ENCODE results near the gene DIPK1B.

Gene DIPK1B

DNA sequence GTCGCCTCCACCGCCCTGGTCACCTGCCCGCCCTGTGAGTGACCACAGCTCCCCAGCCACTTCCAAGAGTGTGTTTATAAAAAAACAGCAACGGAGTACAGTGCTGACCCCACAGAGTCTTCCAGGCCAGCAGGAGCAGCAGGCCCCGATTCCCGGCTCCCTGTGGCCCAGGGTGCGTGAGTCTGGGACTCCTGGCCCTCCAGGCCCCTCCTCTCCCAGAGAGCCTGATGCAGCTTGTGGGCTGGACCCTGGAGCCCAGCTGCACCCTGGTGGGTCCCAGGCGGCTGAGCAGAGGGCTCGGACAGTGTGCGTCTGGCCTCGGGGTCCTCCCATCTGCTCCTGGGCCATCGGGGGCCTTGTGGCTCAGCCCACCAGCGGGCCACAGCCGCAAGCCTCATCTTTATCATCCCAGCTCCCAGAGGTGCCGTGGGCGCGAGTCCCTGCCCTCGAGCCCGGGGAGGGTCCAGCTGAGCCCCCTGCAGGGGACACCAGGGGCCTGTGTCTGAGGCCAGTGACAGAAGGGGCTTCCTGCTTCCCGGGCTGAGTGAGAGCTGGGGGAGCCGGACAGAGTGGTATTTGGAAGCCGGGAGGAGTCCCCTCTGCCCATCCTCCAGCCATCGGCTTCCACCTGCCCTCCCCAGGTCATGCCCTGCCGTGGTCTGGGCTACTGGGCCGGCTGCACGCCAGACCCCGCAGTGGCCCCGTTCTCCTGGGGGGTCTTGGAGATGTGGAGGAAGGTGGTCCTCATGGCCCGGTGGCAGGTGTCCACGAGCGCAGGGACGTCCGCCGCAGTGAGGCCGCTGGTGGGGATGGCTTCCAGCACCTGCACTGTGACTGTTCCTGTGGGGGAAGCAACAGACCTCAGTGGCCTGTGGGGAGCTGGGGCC, 39.0 kb upstream of the DIPK1B start:
- DNase-seq (ENCODE audit: low spot score) = no peak

DNA sequence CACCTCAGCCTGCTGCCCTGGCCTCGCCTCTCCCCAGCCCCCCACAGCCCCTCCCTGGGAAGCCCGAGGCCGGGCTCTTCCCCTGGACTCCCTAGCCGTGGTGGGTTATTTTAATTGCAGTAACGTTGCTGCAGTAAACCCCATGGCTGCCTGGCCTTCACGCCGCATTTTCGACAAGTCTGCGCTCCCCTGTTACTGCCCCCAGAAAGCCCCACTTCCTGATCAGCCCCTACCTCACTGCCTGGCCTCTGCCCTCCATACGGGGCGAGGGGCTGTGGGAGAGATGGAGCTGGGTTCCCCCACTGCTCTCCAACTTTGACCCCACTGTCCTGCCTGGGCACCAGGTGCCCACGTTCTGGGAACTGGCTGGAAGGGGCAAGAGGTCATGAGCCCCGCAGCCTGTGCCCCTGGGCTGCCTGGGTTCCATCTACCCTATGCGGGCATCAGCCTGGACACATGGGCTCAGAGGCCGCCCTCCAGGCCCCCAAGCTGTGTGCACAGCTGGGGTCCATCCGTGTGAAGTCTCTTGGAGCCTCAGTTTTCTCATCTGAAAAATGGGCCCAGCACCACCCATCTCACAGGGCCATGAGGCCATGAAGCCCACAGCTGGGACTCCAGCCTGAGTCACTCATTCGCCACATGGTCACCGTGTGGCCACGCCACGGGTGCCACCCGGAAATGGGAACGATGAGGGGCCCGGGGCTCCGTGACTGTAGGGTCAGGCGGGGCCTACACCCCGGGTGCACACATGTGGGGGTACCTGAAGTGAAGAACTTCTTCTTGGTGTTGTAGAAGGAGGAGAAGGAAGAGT, 38.2 kb upstream of the DIPK1B start:
- DNase-seq (ENCODE audit: low spot score) = no peak

DNA sequence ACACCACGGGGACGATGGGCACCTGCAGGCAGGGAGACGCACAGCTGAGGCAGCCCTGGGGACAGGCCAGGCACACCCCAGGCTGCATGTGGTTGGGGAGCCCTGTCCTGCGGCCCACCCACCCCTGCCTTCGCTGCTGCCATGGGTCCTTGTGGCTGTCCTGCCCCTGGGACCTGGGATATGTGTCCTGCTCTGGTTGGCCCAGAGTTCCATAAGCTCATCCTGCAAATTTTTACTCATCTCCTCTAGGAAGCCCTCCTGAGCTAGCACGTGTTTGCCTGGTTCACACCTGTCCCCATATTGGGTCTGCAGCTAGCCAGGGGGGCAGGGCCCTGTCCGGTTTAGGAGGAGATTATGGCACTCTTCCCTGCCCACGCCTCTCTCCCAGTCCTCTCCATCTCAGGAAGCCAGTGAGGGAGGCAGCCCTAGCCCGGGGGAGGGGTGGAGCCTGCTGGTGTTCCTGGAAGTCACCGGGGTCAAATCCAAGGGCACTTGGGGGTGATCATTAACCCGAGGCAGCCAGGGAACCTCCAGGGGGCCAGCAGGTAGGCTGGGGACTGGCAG, 37.5 kb upstream of the DIPK1B start:
- no peak for DNase-seq (ENCODE audit: low spot score)

DNA sequence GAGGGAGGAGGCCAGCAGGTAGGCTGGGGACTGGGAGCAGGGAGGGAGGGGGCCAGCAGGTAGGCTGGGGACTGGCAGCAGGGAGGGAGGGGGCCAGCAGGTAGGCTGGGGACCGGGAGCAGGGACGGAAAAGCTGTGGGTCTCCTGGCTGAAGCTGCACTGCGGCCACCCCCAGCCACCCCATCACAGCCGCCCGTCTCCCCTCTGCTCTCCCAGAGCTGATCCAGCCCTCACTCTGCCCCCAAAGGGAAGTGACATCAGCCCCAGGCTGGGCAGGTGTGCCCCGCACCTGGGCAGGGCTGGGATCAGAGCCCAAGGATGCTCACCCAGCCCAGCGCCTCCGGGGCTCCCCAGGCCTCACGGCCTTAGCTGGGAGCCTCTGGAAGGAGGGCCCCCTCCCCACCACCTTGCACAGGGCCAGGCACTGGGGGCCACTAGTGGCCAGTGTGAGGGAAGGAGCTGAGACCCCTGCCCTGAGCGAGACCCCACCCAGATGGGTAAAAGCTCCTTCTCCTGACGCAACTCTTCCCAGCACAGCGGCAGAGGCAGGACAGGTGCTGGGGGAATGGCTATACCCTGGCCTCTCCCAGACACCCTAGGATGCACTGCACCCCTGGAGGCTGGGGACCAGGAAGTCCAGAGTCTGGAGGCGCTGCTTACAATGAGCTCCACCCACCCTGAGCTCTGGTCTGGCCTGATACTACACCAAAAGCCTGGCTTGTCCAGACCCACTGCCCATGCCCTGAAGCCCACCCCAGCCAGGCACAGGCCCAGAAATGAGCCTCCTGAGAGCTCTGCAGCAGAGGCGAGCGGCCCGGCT, 36.7 kb upstream of the DIPK1B start:
- DNase-seq (ENCODE audit: low spot score) = no peak

DNA sequence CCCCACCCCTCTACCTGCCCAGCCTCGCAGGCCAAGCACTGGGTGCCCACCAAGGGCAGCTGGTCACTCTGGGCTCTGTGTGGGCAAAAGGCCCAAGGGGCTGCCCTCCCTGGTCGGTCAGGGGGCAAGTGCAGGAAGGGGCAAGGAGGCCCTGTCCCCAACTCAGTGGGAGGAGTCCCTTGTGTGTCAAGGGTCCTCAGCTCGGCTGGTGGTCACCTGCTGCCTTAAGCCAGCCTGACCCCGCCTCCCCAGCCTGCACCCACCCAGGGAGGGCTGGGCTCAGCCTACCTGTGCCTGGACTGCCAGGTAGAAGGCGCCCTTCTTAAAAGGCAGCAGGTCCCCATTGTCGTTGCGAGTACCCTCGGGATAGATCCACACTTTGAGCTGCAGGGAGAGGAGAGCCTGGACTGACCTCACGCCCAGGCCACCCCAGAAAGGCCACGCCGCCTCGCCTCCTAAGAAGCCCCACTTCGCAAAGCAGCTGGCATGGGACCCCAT, 36.0 kb upstream of the DIPK1B start:
- DNase-seq (ENCODE audit: low spot score) = no peak

DNA sequence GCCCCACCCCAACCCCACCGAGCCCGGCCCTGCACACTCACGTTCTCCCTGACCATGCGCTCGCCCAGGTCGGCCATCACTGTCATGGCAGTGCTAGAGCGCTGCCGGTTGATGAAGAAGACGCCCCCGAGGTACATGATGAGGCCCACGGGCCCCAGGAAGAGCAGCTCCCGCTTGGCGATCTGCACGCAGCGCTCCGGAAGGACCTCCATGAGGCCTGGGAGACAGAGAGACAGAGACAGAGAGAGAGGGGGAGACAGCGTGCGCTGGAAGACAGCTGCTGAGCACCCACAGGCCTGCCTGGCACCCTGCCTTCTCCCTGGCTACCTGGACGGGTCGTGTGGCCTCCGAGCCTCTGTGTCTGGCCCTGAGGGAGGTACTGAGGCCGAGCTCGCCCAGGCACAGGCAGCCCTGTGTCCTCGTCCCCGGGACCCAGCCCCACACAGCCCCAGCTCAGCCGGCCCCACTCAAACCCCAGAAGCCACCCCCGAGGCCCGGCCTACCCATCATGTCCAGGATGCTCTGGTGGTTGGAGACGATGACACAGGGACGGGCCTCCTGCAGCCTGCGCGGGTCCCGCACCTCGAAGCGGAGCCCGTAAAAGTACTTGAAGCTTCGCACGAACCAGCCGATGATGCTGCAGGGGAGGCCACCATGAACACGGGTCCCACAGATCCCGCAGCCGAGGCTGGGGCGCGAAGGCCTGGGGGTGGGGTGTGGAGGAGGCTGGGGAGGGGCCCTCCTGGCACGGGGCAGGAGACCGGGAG, 35.3 kb upstream of the DIPK1B start:
- DNase-seq (ENCODE audit: low spot score) = no peak

DNA sequence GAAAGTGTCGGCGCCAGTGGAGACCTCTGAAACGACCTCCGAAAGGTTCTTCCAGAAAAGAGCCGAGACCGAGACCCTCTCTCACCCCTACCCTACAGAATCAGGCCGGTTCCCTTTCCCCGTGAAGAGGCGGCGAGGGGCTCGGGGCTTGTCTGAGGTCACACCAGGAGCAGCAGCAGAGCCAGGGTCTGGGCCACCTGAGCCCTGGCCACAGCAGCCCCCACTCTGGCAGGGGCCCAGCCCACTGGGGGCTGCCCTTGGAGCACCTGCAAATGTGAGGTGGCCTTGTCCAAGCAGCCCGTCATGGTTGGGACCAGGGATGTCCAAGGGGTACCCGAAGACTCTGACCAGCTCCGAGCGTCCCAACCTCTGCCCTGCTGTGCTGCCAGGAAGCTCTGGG, 34.3 kb upstream of the DIPK1B start:
- no peak for DNase-seq (ENCODE audit: low spot score)

DNA sequence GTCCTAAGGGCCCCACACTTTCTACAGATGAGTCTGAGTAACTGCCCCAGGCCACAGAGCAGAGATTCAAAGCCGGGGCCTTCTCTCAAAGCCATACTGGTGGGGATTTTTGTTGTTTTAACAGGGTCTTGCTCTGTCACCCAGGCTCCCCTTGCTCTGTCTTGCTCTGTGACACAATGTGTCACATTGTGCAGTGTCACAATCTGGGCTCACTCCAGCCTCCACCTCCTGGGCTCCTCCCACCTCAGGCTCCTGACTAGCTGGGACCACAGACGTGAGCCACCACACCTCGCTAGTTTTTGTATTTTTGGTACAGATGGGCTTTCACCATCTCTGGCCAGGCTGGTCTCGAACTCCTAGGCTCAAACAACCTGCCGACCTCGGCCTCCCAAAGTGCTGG, 33.7 kb upstream of the DIPK1B start:
- no peak for DNase-seq (ENCODE audit: low spot score)

DNA sequence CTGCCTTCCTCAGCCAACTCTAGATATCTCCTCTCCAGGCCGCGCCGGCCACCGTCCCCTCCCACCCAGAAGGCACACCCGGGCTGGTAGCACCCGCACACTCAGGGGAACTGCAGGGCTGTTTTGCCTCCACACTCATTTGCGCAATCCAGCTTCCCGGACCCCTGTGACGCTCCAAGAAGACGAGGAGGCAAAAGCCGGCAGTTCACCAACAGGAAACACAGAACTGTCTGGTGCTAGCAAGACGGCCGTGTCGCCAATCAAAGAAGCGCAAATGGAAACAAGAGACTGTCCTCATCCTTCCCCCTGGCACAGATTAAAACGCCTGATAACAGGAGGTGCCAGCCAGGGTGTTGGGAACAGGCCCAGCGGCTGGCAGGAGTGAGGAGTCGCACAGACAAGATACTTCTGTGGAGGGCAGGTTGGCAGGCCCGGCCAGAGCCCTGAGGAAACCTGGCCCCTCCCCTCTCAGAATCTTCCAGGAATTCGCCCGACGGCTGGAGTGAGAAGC, 32.9 kb upstream of the DIPK1B start:
- no peak for DNase-seq (ENCODE audit: low spot score)

DNA sequence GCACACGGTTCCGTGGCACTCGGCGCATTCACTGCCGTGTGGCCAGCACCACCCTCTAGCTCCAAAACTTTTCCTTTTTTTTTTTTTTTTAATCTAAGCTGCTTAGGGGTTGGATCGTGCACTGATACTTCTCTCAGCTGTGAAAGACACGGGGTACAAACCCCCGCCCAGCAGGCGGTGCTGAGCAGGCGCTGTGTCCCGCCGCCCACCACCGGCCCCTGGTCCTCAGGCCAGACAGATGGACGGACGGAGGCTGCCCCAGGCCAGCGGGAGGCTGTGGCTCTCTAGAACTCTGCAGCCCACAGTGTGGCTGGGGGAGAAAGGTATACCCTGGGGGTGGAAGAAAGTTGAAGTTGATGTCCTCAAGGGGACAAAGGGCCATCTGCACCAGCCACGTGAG, 31.3 kb upstream of the DIPK1B start:
- no peak for DNase-seq (ENCODE audit: low spot score)

DNA sequence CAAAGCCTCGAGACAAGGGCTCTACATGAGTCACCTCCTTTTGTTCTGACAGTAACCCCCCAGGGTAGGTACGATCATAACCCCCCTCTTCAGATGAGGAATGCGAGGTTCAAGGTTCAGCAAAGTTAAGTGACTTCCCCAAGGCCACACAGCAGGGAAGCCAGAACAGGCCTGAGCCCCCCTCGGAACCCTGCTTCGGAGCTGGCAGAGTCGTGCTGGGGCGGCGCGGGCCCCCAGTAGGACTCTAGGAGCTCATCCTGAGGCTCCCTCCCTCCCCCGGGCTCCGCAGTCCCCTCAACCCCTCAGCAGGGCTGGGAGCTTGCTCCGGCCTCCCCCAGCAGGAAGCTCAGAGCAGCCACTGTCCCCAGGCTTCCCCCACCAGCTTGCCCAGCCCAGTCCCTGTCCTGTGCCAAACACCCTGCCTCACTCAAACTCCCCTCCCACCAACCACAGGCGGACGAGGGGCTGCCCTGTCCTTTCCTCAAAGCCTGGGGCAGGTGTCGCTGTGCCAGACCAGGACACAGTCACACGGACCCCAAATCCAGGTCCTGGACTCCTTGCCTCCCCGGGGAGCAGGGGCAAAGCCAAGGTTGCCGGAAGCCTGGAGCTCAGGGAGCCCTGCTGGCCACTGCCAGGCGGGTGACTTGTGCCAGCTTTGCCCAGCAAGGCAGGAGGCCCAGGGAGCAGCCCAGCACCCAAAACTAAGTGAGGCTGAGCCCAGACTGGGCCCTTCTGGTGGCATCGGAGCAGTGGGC, 30.2 kb upstream of the DIPK1B start:
- no peak for DNase-seq (ENCODE audit: low spot score)

DNA sequence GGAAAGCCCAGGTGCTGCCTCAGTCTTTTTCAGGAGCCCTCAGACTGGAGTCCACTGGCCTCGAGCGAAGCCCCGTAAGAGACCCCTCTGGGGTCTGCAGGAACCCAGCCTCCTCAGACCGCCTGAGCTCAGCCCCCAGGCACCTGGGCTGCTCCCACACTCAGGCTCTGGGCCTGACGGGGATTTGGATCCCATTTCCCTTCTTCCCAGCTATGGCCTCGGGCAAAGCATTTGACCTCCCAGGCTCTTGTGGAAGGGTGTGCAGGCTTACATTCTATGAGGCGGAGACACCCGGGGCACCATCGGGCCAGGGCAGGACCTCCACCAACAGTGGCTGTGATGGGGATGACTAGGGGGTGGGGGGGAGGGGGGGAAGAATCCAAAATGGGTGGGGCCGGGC, 29.7 kb upstream of the DIPK1B start:
- no peak for DNase-seq (ENCODE audit: low spot score)

DNA sequence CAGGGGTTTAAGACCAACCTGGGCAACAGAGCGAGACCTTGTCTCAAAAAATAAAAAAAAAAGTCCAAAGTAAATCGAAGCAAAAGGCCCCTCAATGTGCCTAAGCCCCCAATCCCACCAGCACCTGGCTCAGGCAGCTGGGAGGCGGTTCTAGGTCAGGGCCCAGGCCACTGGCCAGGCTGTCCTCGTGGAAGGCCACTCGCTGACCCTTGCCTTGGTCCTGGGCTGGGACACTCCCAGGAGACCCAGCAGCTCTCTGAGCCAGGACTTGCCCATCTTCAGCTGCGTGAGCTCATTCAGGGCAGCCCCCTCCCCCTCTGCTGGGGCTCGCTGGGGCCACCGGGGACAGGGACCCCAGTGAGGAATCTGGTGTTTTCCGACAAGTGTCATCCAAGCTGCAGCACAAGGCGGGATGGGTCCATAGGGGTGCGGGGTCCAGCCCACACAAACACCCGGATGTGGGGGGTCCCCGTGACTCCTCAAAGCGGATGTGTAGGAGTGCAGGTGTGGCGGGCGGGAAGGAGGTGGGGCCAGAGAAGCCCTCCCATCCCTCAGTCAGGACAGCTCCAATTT, 29.1 kb upstream of the DIPK1B start:
- DNase-seq (ENCODE audit: low spot score) = no peak

DNA sequence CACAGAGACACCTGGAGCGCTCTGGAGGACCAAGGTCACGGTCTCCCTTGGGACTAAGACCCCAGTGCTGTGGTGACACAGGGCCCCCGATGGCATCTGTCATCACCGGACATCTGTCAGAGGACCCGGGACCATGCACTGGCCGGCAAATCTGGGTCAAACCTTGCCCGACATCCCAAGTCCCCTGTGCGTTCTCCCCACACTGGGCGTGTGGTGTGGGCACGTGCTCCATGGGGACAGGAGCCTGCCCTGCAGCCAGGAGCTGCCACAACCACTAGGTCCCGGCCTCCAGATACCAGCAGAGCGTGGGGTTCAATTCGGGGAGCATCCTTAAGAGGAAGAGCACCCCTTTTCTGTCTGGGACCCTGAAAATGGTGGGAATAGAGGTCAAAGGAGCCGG, 28.6 kb upstream of the DIPK1B start:
- no peak for DNase-seq (ENCODE audit: low spot score)

DNA sequence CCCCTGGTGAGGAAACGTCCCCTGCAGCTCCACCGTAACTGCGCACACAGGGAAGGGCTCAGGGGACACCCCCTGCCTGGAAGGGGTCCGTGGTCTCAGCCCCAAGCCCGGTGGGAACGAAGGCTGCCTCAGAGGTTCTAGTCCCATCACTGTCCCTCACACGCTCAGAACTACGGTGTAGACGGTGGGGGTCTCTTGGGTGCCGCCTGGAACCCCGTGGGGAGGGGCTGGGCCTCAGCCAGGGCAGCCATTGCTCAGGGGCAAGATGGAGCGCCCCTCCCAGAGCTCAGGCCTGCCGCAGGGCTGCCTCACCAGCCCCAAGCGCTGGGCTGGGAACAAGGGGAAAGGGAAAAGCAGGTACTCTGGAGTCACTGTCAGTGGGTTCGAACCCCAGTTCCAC, 28.0 kb upstream of the DIPK1B start:
- DNase-seq (ENCODE audit: low spot score) = no peak

DNA sequence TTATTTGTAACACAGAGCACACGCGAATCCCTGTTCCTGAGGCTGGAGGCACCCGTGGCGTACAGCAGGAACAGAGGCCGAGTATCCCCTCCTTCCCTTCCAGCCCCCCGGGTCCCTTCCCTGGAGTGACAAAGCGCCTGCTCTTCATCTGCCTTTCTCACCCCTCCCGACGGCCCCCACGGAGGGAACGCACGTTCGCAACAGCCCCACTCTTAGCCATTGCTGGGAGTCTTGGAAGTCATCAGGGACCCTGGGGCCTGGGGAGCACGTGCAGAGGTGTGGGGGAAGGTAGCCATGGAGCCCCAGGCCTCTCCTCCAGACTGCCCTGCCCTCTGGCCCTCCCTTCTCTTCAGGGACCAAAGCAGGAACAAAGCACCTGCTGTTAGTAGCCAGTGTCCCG, 27.6 kb upstream of the DIPK1B start:
- DNase-seq (ENCODE audit: low spot score) = no peak

DNA sequence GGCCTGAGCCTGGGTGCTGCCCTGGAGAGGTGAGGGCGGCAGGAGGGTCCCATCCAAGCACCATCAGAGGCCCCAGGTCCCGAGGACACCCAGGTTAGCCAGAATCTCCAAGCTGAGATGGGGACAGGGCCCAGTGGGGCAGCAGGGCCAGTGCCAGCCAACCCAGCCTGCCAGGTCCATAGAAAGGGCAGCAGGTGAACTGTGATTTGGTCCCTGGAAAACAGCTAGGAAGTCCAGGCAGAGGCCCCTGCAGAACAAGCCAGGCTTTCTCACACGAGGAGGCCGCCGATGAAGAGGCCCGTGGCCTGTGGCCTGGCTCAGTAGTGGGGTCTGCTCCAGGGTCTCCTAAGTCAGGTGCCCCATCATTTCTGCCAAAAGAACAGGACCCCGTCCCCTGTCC, 27.2 kb upstream of the DIPK1B start:
- DNase-seq (ENCODE audit: low spot score) = no peak

DNA sequence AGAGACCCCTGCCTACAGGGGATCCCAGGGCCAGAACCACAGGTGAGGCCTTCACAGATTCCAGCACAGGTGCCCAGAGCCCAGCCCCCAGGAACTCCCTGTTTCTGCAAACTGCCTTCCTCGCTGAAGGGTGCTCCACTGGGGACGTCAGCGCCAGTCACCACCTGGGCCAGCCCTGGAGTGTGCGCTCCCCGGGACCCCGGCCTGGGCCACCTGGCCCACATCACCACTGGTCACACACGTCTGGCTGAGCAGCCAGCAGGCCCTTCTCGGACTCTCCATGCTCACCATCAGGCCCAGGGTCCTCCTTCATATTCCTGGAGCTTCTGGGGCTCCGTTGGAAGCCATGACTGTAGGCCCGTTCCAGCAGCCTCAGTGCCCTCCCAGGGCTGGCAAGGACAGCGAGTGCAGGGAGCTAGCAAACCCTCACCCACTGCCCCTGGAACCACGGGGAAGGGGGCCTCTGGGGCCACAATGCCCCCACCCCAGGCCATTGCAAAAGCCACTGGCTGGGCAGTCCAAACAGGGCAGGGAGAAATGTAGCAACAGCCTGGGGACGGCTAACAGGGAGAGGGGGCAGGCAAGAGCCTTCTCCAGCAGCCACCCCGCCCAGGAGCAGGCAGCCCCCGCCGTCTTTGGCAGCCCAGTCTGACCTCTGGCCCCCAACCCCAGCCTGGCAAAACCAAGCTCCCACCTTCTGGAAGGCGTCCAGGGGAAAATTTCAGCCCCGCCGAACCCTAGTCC, 26.4 kb upstream of the DIPK1B start:
- DNase-seq (ENCODE audit: low spot score) = no peak

DNA sequence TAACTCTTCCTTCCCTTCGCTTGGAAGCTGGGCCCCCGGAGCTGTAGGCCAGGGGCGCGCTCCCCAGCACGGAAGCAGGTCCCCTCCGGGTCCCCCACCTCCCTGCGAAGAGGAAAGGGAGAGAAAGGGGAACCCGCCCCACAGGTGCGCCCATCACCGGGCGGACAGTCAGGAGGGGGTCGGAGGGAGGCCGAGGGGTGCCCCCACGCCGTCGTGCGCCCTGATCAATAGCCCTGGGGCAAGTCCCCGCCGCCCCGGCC, 25.9 kb upstream of the DIPK1B start:
- DNase-seq (ENCODE audit: low spot score) = no peak

Measured in ecto neural progenitor cell (in vitro differentiated cells).